ENCODE results near the gene ADD2. TPM values are rescaled to one million over a fixed set of nuclear protein-coding genes. Genes with fewer than 3 reads are reported as not detected.
A peak's percentile ranks its signal among the peaks of the same experiment; 100 is the strongest.

Gene ADD2
- total RNA-seq, 2 donors from 2014 or later, result 14.8 to 53.0 TPM

GRCh38 chr2:70702711-70703395, 65.1 kb downstream of the ADD2 start:
- peaks cover 1% of the 10 kb centered on the region for H3K4me1 ChIP-seq (ENCODE audit: control insufficient read depth, insufficient read depth, low read length)
- H3K27ac ChIP-seq (ENCODE audit: low read depth, low read length), result no peak overlapping the region
- H3K4me1 Mint-ChIP-seq, result peaks cover 3% of the 10 kb centered on the region
- no peaks in the 10 kb centered on the region for H3K27me3 ChIP-seq (ENCODE audit: control insufficient read depth, insufficient read depth, low read length, poor library complexity, severe bottlenecking)
- H3K4me3 ChIP-seq (ENCODE audit: low read length), result no peak overlapping the region
- WGBS, 2 experiments (ENCODE audit: insufficient coverage in 1 of 2, insufficient read length in 1 of 2), result 89 to 91% methylated on average over 7 to 8 of the region's 8 CpGs
- H3K9me3 ChIP-seq (ENCODE audit: control insufficient read depth, low read length), result no peaks in the 10 kb centered on the region
- peak overlapping the region; percentile 36 for H3K27ac Mint-ChIP-seq
- H3K9ac ChIP-seq (ENCODE audit: extremely low read depth, low read length, poor library complexity, severe bottlenecking), result no peak overlapping the region
- TF ChIP-seq, protein P1, sequence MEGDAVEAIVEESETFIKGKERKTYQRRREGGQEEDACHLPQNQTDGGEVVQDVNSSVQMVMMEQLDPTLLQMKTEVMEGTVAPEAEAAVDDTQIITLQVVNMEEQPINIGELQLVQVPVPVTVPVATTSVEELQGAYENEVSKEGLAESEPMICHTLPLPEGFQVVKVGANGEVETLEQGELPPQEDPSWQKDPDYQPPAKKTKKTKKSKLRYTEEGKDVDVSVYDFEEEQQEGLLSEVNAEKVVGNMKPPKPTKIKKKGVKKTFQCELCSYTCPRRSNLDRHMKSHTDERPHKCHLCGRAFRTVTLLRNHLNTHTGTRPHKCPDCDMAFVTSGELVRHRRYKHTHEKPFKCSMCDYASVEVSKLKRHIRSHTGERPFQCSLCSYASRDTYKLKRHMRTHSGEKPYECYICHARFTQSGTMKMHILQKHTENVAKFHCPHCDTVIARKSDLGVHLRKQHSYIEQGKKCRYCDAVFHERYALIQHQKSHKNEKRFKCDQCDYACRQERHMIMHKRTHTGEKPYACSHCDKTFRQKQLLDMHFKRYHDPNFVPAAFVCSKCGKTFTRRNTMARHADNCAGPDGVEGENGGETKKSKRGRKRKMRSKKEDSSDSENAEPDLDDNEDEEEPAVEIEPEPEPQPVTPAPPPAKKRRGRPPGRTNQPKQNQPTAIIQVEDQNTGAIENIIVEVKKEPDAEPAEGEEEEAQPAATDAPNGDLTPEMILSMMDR (conservative IDR thresholded peaks at IDR 0.05), result no peak
- no peaks in the 10 kb centered on the region for H3K36me3 ChIP-seq (ENCODE audit: control insufficient read depth, insufficient read depth, low read length)
- H3K27me3 Mint-ChIP-seq (ENCODE audit: insufficient read depth), result no peaks in the 10 kb centered on the region
- H3K4me3 Mint-ChIP-seq, result no peak overlapping the region
- no peaks in the 10 kb centered on the region for H3K9me3 Mint-ChIP-seq
- DNase-seq, result peak; percentile 16
- no peaks in the 10 kb centered on the region for H3K36me3 Mint-ChIP-seq (ENCODE audit: low read depth)

DNA sequence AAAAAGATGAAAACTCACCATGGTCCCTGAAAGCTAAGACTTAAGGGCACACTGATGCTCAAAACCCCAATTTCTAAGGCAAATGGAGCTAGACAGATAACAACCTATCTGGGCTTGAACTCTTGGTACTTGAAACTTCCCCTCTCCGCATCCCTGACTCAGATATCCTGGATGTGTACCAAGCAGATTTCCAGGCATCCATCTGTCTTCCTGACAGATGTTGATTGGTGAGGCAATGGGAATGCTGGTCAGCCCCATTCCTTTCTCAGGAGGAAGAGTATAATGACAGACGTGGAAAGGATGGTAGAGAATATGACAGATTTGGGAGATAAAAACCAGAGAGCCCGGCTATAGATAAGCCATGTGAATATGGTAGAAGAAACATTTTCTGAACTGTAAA, 69.2 kb downstream of the ADD2 start:
- no peaks in the 10 kb centered on the region for H3K36me3 ChIP-seq (ENCODE audit: control insufficient read depth, insufficient read depth, low read length)
- H3K4me3 ChIP-seq (ENCODE audit: low read length), result no peak overlapping the region
- no peak overlapping the region for H3K4me3 Mint-ChIP-seq

GRCh38 chr2:70697603-70698383, 70.2 kb downstream of the ADD2 start:
- H3K36me3 Mint-ChIP-seq (ENCODE audit: low read depth), result no peaks in the 10 kb centered on the region
- no peaks in the 10 kb centered on the region for H3K9me3 ChIP-seq (ENCODE audit: control insufficient read depth, low read length)
- H3K9ac ChIP-seq (ENCODE audit: extremely low read depth, low read length, poor library complexity, severe bottlenecking), result no peak overlapping the region
- TF ChIP-seq, protein P1 (conservative IDR thresholded peaks at IDR 0.05), result no peak
- no peaks in the 10 kb centered on the region for H3K4me1 Mint-ChIP-seq
- no peak overlapping the region for H3K27ac ChIP-seq (ENCODE audit: low read depth, low read length)
- no peak overlapping the region for H3K4me3 ChIP-seq (ENCODE audit: low read length)
- no peaks in the 10 kb centered on the region for H3K9me3 Mint-ChIP-seq
- no peak overlapping the region for H3K27ac Mint-ChIP-seq
- no peak overlapping the region for H3K4me3 Mint-ChIP-seq
- H3K27me3 ChIP-seq (ENCODE audit: control insufficient read depth, insufficient read depth, low read length, poor library complexity, severe bottlenecking), result no peaks in the 10 kb centered on the region
- DNase-seq, result peak; percentile 15
- no peaks in the 10 kb centered on the region for H3K36me3 ChIP-seq (ENCODE audit: control insufficient read depth, insufficient read depth, low read length)
- no peaks in the 10 kb centered on the region for H3K27me3 Mint-ChIP-seq (ENCODE audit: insufficient read depth)
- H3K4me1 ChIP-seq (ENCODE audit: control insufficient read depth, insufficient read depth, low read length), result no peaks in the 10 kb centered on the region
- 91 to 94% methylated on average over 10 to 11 of the region's 12 CpGs for WGBS, 2 experiments (ENCODE audit: insufficient coverage in 1 of 2, insufficient read length in 1 of 2)

More for the DNA sequence above, 69.2 kb downstream of the ADD2 start:
- no peak overlapping the region for H3K27ac ChIP-seq (ENCODE audit: low read depth, low read length)
- Mint-ChIP-seq H3K4me1 (no peaks in the 10 kb centered on the region), H3K36me3 (ENCODE audit: low read depth) (no peaks in the 10 kb centered on the region), H3K27ac (no peak overlapping the region), H3K9me3 (no peaks in the 10 kb centered on the region), H3K27me3 (ENCODE audit: insufficient read depth) (no peaks in the 10 kb centered on the region)
- WGBS, 2 experiments (ENCODE audit: insufficient coverage in 1 of 2, insufficient read length in 1 of 2), result 92 to 93% methylated on average over 3 of the region's 3 CpGs
- no peaks in the 10 kb centered on the region for H3K27me3 ChIP-seq (ENCODE audit: control insufficient read depth, insufficient read depth, low read length, poor library complexity, severe bottlenecking)
- H3K9me3 ChIP-seq (ENCODE audit: control insufficient read depth, low read length), result no peaks in the 10 kb centered on the region
- TF ChIP-seq, protein P1 (conservative IDR thresholded peaks at IDR 0.05), result no peak
- H3K9ac ChIP-seq (ENCODE audit: extremely low read depth, low read length, poor library complexity, severe bottlenecking), result no peak overlapping the region
- DNase-seq, result peak; percentile 7
- no peaks in the 10 kb centered on the region for H3K4me1 ChIP-seq (ENCODE audit: control insufficient read depth, insufficient read depth, low read length)
